HepG2 (cell line): ENCODE results near the gene ZC3H4. TPM values are rescaled to one million over a fixed set of nuclear protein-coding genes. Genes with fewer than 3 reads are reported as not detected.
A peak's percentile ranks its signal among the peaks of the same experiment; 100 is the strongest.

ENCODE experiments used
- HDAC2 ChIP-seq: sonication (generic); formaldehyde crosslinking; IDR thresholded peaks from 2 replicates; pipeline ENCODE4 v1.4.0; 2020; ENCODE audit warnings: missing genetic modification reagents
- MAFF ChIP-seq: IDR thresholded peaks from 2 replicates; pipeline ENCODE4 v1.6.1; 2011; ENCODE audit warnings: low read depth, low read length, improper control_type of control experiment
- RFXANK ChIP-seq: IDR thresholded peaks from 2 replicates; pipeline ENCODE4 v1.6.1; 2016
- SALL1 ChIP-seq: sonication (generic); formaldehyde crosslinking; IDR thresholded peaks from 2 replicates; pipeline ENCODE4 v1.8.0; 2022; ENCODE audit warnings: mild to moderate bottlenecking, missing genetic modification reagents
- TBL1XR1 ChIP-seq: fragments of 150-350 bp; IDR thresholded peaks from 2 replicates; pipeline ENCODE4 v1.6.1; 2014; ENCODE audit warnings: borderline replicate concordance, low read length; ENCODE audit not compliant: partially characterized antibody
- ZNF841 ChIP-seq: sonication (generic); formaldehyde crosslinking; IDR thresholded peaks from 2 replicates; pipeline ENCODE4 v1.8.1; 2023; ENCODE audit warnings: missing genetic modification reagents, borderline replicate concordance
- polyA plus RNA-seq, 8 experiments: library from polyadenylated mRNA; depleted of rRNA in 3 of 8; stranded (reverse) in 7 of 8; unstranded in 1 of 8; fragments of >200 nt; fragmentation: Illumina TruSeq in 4 of 8; extraction: Trizol in 4 of 8; gene quantifications; 2 replicates each; pipeline versions ENCODE4 v1.2.1 to v1.2.3, GENCODE V29; 2011 to 2016; ENCODE audit warnings: low read depth in 4 of 8, missing spikeins in 1 of 8, mixed read lengths in 1 of 8; ENCODE audit not compliant: insufficient read depth in 1 of 8
- total RNA-seq, 5 experiments: library from RNA; depleted of rRNA; stranded (reverse); fragments of >200 nt; fragmentation: Illumina TruSeq; extraction: Trizol; gene quantifications; 2 replicates each; pipeline ENCODE4 v1.2.3, GENCODE V29; 2016; ENCODE audit warnings: low read depth in 1 of 5
- TF ChIP-seq, protein P1 (sequence below): sonication (generic); formaldehyde crosslinking; IDR thresholded peaks from 2 replicates; pipeline ENCODE4 v1.8.0; 2022; ENCODE audit warnings: missing genetic modification reagents, low read depth, mild to moderate bottlenecking, borderline replicate concordance
- TF ChIP-seq, protein P2 (sequence below): sonication (generic); formaldehyde crosslinking; IDR thresholded peaks from 2 replicates; pipeline ENCODE4 v1.8.0; 2022; ENCODE audit warnings: missing genetic modification reagents, mild to moderate bottlenecking, borderline replicate concordance
- TF ChIP-seq, protein P3 (sequence below): sonication (generic); formaldehyde crosslinking; IDR thresholded peaks from 2 replicates; pipeline ENCODE4 v1.5.0; 2020; ENCODE audit warnings: missing genetic modification reagents

The ZC3H4 gene
- total and polyA plus RNA-seq, 2 of the 13 experiments (the other 11 are each of a cell fraction or from before 2014, with no cell fraction given): 1.8 to 10.7 TPM

GRCh38 chr19:47112166-47112996 is 1.2 kb downstream of the ZC3H4 start (continued):
- 0 out of 2 replicates have a peak, but pooled peaks have one; percentile 68 for TF ChIP-seq RFXANK (CRISPR knock-in tag)
- TF ChIP-seq, protein P1, sequence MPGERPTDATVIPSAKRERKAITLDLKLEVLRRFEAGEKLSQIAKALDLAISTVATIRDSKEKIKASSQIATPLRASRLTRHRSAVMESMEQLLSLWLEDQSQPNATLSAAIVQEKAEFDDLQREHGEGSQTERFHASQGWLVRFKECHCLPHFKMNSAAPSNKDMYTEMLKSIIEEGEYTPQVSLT (CRISPR knock-in tag): no peak
- 0 out of 2 replicates have a peak, but pooled peaks have one; percentile 78 for TF ChIP-seq ZNF841 (CRISPR knock-in tag)
- TF ChIP-seq, protein P2, sequence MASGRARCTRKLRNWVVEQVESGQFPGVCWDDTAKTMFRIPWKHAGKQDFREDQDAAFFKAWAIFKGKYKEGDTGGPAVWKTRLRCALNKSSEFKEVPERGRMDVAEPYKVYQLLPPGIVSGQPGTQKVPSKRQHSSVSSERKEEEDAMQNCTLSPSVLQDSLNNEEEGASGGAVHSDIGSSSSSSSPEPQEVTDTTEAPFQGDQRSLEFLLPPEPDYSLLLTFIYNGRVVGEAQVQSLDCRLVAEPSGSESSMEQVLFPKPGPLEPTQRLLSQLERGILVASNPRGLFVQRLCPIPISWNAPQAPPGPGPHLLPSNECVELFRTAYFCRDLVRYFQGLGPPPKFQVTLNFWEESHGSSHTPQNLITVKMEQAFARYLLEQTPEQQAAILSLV (CRISPR knock-in tag): no peak
- TF ChIP-seq, protein P3, sequence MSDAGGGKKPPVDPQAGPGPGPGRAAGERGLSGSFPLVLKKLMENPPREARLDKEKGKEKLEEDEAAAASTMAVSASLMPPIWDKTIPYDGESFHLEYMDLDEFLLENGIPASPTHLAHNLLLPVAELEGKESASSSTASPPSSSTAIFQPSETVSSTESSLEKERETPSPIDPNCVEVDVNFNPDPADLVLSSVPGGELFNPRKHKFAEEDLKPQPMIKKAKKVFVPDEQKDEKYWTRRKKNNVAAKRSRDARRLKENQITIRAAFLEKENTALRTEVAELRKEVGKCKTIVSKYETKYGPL: 0 out of 2 replicates have a peak, but pooled peaks have one; percentile 46
- no peak for TF ChIP-seq MAFF
- TF ChIP-seq TBL1XR1: peak; percentile 35
- TF ChIP-seq HDAC2 (CRISPR knock-in tag): no peak; the same call in 1 of the 2 replicates
- peak; percentile 44; the same call in 1 of the 2 replicates for TF ChIP-seq SALL1 (CRISPR knock-in tag)
